IPS DF 19.7 (cell line): ENCODE measurements around the gene TPRX1.
"Not testable (repeated sequence)": the region's sequence is repeated elsewhere in the genome, so short reads cannot be mapped to it uniquely, and the experiment has no call there.

ENCODE experiments used
- DNase-seq: peaks from one replicate; pipeline ENCODE4 v3.0.0-alpha.2; 2013; ENCODE audit warnings: low read depth, low spot score

The TPRX1 gene

DNA sequence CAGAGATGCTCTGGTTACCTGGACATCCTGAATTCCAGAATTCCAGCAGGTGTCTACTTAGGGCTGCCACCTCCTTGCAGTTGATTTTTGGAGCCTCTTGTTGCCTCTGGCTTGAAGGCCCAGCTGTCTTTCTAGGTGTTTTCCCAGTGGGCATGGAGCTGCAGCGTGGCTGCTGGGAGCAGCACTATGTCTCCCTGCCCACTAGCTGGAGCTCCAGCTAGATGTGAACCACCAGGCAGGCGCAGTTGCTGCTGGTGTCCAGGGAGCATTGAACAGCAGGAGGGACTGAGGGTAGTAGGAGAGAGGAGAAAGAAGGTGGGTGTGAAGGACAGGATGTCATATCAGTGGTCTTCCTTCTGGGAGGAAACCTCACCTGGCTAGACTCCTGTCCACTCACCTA, 35.7 kb downstream of the TPRX1 start:
- no peak for DNase-seq

DNA sequence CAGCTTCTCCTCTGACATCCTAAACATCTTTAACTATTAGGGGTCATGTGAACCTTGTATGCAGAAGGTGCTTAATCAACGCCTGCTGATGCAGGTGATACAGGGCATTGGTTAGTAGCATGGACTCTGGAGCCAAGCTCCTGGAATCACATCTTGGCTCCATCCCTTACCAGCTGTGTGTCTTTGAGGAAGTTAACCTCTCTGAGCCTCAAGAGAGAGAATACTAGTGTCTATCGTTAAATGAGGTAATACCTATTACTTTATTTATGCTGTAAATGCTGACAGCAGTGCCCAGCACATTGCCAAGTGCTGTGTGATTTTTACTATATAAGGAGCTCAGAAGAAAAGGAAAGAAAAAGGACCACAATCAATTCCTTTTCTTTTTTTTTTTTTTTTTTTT, 37.0 kb downstream of the TPRX1 start:
- DNase-seq, result no peak

DNA sequence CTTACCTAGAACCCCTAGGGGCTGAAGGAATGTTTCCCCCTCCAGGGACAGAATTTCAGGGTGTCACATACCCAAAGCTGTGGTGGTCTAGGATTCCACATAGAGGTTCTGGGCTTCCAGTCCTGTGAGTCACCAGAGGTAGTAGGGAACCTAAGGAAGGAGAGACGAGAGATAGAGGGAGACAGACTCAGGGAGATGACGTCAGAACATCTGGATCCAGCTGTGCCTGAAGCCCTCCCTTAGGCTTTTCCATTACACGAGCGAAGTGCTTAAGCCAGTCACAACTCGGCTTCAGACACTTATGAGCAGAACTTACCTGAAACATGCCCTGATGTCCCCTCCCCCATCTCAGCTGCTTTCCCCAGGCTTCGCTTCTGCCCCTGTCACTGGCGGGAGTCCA, 37.7 kb downstream of the TPRX1 start:
- no peak for DNase-seq

DNA sequence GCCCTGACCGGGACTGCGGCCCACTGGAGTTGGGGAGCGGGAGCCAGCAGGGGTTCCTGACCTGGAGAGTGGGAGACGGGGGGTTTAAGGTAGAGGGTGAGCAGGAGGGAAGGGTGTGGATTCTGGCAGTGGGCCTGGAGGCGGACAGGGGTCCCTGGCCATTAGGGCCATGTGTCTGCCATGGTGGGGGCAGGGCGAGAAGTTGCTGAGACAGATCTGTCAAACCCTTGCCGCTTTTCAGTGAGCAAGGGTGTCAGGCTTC, 38.1 kb downstream of the TPRX1 start:
- no peak for DNase-seq

DNA sequence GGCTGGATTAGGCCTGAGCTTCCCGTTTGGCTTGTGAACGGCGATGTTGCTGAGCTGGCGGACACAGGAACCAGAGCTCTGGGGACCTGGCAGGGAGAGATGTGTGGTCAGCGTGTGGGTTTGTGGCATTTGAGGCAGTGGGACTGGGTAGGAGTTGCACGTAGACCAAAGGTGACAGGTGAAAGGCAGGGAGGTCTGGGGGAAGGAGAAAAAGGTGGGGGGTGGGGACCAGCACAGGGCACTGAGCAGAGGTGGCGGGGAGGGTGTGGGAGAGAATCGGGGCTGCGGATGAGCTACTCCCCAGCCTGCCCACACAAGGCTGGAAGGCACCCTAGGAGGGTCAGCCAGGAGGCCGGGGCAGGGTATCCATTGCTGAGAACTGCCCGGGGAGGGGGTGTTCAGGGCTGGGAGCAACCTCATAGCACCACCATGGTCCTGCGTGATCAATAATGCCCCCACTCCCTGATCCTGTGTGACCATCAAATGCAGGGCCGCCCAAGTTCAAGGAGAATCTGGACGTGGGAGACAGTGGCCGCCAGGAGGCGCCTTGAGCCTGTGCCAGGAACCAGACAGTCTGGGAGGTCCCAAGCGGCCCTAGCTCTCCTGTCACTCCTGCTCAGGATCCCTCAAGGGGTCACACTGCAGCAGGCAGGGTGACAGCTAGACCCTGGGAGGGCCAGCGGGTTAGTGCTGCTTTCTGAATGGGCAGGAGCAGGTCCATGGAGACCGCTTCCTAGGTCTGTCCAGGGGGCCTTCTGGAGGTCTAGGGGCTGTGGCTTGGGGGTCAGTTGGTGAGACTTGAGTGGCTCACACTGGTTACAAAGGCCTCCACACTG, 38.6 kb downstream of the TPRX1 start:
- no peak for DNase-seq

DNA sequence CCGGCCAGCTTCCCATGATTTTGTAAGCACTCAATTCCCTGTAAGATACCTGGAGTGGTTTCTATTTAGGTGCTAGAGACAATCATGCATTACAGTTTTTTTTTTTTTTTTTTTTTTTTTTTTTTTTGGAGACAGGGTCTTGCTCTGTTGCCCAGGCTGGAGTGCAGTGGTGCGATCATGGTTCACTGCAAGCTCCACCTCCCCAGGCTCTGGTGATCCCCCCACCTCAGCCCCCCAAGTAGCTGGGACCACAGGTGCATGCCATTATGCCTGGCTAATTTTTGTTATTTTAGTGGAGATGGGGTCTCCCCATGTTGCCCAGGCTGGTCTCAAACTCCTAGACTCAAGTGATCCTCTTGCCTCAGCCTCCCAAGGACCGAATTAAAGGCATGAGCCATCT, 39.6 kb downstream of the TPRX1 start:
- not testable (repeated sequence) for DNase-seq

DNA sequence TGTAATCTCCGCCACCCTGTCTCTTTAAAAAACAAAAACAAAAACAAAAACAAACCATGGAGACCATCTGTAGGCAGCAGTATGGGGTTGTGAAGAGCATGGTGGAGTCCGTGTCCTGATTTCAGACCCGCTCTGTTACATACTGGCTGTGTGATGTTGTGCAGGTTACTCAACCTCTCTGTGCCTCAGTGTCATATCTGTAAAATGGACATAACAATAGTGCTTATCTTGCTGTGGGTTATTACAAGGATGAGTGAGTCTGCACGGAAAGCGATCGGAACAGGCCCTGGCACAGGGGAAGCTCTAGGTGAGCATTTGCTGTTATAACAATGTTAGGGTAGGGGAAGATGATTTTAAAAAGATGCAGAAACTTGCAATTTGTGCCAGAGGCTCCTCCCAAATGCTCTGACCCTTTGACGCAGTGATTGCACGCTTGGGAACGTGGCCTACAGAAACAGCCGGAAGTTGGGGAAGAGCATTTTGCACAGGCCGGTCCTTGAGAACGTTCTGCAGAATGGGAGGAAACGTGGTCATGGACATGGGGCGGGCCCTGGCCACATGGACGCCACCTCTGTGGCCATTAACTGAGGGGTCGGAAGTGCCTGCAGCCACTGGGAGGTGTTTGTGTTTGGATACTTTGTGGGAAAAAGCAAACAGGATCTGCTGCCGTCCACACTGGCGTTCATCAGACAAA, 41.6 kb downstream of the TPRX1 start:
- no peak for DNase-seq

DNA sequence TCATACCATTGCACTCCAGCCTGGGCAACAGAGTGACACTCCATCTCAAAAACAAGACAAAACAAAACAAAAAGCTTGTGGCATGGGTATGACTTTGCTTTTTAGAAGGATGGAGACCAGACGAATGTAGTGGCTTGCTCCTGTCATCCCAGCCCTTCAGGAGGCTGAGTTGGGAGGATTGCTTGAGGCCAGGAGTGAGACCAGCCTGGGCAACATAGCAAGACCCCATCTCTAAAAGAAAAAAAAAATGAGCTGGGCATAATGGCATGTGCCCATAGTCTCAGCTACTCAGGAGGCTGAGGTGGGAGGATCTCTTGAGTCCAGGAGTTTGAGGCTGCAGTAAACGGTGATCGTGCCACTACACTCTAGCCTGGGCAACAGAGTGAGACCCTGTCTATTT, 42.2 kb downstream of the TPRX1 start:
- DNase-seq, result no peak

DNA sequence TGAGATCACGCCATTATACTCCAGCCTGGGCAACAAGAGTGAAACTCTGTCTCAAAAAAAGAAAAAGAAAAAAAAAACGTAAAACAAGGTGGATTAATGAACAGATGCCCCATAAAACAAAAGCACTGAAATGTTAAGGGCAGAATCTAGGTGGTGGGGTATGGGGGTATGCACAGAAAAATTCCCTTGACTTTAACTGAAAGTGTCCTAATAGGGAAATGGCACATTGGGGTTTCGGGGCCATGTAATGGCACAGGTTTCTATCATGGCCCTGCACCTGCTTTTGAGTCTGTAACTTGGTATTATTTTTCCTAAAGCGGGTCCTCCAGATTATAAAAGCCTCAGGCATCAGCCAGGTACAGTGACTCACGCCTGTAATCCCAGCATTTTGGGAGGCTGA, 42.8 kb downstream of the TPRX1 start:
- DNase-seq, result no peak

DNA sequence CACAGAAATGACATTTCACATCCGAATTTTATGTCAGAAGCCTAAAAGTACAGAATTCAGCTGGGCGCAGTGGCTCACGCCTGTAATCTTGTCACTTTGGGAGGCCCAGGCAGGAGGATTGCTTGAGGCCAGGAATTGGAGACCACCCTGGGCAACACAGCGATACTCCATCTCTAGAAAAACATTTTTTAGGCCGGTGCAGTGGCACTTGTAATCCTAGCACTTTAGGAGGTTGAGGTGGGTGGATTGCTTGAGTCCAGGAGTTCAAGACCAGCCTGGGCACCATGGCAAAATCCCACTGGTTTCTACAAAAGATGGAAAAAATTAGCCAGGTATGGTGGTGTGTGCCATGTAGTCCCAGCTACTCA, 43.7 kb downstream of the TPRX1 start:
- no peak for DNase-seq

DNA sequence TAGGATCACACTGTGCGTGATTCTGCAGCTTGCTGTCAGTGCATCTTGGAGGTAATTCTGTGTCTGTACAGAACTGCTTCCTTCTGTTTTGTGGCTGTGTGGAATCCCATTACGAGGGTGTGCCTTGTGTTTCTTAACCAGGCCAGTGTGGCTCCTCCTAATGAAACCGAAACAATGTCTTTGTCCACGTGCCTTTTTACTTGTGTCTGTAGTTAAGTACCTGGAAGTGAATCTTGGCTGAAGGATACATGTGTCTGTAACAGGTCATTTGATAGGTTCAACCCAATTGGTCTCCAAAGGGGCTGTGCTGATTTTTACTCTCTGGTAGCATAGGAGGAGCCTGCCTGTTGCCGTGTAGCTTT, 45.9 kb downstream of the TPRX1 start:
- DNase-seq, result no peak

DNA sequence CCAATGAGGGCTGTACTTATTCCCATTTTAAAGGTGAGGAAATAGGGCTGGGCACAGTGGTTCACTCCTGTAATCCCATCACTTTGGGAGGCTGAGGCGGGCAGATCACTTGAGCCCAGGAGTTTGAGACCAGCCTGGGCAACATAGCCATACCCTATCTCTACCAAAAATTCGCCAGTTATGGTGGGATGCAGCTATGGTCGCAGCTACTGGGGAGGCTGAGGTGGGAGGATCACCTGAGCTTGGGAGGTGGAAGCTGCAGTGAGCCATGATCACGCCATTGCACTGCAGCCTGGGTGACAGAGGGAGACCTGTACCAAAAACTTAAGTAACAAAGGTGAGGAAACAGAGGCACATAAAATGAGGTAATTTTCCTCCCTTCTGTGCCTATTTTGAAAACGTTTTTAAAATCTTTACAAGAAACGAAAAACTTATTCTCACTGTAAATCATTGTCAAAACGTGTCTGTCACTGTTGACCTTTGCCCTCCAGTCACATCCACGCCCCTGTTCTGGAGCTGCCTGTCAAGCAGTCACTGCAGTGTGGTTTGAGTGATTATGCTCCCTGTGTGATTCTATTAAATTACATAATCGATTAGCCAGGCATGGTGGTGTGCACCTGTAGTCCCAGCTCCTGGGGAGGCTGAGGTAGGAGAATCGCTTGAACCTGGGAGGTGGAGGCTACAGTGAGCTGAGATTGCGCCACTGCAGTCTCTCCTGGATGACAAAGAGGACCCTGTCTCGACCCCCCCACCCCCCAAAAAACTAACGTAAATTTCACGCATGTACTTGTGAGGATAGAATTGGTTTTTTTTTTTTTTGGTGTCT, 46.5 kb downstream of the TPRX1 start:
- DNase-seq, result no peak

DNA sequence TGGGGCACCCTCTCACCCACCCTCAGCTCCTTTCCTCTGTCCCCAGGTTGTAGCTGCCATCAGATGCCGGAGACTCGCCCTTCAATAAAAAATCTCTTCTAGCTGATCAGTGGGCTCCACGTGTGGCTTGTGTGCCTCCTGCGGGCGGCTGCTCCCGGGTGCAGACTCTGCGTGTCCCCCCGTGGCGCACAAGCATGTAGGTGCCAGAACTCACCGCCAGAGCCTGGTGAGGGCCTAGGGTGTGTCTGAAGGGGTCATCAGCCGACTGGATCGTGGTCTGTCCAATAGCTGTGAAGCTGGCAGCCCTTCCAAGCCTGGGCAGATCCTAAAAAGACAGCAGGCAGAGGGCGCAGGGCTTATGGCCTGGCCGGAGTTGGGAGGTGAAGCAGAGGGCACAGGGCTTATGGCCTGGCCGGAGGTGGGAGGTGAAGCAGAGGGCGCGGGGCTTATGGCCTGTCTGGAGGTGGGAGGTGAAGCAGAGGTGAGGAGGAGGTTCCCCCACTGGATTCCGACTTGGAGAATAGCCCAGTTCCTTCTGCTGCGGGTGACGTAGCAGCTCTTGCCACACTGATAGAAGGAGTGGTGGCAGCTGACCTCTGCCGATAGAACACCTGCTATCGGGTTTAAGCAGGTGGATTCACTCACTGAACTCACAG, 47.3 kb downstream of the TPRX1 start:
- DNase-seq, result no peak

DNA sequence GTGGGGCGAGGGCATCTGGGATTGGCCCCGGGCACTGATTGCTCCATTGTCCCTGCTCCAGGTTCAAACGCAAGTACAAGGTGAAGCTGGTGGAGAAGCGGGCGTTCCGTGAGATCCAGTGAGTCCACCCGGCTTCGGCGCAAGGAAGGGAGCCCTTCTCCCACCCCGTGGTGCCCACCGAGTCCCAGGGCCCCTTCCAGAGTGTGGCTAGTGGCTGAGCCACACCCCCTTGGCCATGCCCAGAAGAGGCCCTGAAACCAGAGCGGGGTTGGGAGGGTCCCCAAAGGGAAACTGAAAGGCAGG, 47.8 kb downstream of the TPRX1 start:
- no peak for DNase-seq

DNA sequence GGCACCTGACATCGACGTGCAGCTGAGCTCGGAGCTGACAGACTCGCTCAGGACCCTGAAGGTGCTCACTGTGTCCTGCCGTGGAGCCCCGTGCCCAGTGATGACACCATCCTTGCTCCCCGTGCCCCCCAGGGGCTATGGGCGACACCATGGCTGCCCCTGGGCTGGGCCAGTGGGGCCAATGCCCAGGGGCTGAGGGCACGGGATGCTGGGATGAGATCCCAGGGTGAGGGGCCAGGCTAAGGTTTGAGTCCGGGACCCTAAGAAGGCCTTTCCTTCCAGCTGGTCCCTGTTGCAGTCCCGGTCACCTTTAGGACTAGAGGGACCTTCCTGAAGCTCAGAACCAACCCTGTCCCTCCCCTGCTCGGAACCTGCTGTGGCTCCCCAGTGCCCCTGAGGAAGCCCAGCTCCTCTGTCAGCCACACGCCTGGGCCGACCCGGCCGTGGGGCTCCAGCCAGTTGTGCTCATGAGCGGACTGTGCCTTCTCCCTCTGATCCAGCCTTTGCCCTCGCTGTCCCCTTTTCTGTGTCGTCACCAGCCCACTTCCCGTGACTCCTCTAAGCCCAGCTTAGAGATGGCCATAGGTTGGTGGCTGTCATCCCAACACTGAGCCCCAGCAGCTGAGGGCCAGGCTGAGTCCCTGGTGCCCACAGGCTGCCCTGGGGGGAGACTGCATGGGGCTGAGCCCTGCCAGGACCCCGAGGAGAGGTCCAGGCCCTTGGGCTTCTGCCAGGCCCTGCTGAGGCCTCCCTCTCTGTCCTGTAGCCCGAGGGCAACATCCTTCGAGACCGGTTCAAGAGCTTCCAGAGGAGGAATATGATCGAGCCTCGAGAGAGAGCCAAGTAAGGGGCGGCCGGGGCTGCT, 48.4 kb downstream of the TPRX1 start:
- no peak for DNase-seq

DNA sequence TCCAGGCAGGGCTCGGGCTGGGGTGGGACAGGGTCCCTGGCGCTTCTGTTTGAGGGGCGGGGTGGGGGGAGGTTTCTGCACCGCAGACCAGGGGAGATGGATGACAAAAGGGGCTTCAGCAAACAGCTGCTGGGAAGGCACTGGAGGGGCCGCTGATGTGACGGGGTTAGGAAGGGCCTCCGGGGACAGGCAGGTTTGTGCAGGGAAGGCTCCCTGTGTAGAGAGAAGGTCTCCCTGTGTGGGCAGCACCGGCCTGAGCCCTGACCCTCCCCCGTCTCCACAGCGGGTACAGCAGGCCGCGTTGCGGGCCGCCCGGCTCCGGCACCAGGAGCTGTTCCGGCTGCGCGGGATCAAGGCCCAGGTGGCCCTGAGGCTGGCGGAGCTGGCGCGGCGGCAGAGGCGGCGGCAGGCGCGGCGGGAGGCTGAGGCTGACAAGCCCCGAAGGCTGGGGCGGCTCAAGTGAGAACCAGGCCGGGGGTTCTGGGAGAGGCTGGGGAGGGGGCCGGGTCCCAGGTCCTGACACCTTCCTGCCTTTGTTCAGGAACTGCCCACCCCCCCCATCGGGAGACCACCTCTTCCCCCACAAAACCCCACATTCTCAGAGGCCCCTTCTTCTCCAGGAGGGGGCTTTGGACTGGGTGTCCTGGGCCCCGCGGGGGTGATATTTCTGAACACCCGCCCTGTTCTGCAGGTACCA, 49.1 kb downstream of the TPRX1 start:
- no peak for DNase-seq

DNA sequence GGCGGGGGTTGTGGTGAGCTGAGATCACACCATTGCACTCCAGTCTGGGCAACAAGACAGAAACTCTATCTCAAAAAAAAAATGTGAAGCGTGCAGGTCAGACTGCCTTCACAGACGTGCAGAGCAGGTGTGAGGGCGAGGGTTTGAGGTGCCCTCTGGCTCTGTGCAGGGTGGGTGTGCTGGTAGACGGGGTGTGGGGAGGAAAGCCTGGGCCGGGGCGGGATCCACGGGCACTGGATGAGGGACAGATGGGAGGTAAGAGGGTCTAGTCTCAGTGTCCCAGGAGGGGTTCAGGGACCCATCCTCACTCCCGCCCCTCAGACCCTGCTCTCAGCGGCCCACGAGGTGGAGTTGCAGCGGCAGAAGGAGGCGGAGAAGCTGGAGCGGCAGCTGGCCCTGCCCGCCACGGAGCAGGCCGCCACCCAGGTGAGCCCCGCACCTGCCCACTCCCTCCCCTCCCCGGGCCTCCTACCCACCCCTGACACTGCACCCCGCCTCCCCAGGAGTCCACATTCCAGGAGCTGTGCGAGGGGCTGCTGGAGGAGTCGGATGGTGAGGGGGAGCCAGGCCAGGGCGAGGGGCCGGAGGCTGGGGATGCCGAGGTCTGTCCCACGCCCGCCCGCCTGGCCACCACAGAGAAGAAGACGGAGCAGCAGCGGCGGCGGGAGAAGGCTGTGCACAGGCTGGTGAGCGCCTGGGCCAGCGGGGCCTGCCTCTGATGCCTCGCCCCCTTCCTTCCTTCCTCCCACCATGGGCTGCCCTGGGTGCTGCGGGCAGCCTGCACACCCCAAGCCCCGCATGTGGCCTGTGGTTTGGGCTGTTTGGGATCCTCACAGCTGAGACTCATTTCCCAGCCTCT, 49.9 kb downstream of the TPRX1 start:
- DNase-seq, result no peak

DNA sequence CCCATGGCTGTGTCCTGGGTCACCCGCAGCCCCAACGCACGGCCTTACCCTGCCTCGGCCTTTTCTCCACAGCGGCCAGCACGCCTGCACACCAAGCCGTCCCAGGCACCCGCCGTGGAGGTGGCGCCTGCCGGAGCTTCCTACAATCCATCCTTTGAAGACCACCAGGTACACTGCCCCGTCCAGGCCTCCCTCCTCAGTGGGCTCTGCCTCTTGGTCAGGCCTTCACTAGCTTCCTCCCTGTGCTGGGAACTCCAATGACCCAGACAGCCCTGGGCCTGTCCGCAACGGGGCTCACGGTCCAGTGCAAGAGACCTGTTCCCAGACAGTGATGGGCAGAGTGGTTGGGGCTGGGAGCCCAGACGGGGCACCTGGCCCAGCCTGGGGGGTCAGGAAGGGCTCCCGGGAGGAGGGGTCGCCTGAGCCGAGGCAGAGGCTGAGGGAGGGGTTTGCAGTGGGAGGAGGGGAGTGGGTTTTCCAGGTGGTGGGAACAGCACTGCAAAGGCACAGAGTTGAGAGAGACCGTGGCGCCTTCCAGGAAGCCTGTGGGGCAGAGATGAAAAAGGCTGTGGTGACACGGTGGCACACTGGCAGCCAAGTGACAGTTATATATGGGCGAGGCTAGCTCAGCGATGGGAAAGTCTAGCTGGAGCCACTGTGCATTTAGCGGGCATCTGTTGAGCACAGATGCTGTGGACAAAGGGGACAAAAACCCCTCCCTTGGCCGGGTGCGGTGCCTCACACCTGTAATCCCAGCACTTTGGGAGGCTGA, 51.7 kb downstream of the TPRX1 start:
- DNase-seq, result no peak
